ENCODE data around the gene SASS6. TPM values are rescaled to one million over a fixed set of nuclear protein-coding genes. Genes with fewer than 3 reads are reported as not detected.

Gene SASS6
- polyA plus RNA-seq, 1 of the 3 experiments (the other 2 are of a cell fraction) = 0.48 TPM

GRCh38 chr1:100101564-100101963, 31.2 kb downstream of the SASS6 start (continued):
- TF ChIP-seq GATA2 (CRISPR knock-in tag; IDR thresholded peaks at IDR 0.05) (no peak), EZH2phosphoT487 (IDR thresholded peaks at IDR 0.05; ENCODE audit: borderline replicate concordance, low read depth) (no peak), ELF1 (IDR thresholded peaks at IDR 0.05) (no peak)

- Histone ChIP-seq H3K36me3 (replicated peaks in 1 of 2; ENCODE audit: control insufficient read depth in 1 of 2, insufficient read depth in 2 of 2, low read length in 1 of 2) (peaks cover 26 to 32% of the 10 kb centered on the region in 2 experiments), H4K20me1 (ENCODE audit: insufficient read depth) (no peaks in the 10 kb centered on the region), H3F3A (replicated peaks; ENCODE audit: insufficient read depth) (peaks cover 3% of the 10 kb centered on the region), H3K27me3 (ENCODE audit: insufficient read depth) (no peaks in the 10 kb centered on the region), H3K79me2 (ENCODE audit: insufficient read depth) (no peaks in the 10 kb centered on the region), H3K4me2 (no peak overlapping the region), H3K9me2 (no peaks in the 10 kb centered on the region), H3K9ac (no peak overlapping the region), H3K27ac (ENCODE audit: low read depth in 2 of 2, low read length in 1 of 2) (no peak overlapping the region), H2AFZ (ENCODE audit: low read depth) (no peak overlapping the region), H3K4me3 (ENCODE audit: low read depth in 2 of 2, low read length in 1 of 2) (no peak overlapping the region), H3K9me3 (no peaks in the 10 kb centered on the region), H3K4me1 (ENCODE audit: control insufficient read depth in 1 of 2, insufficient read depth in 2 of 2, low read depth in 1 of 2, low read length in 1 of 2) (no peaks in the 10 kb centered on the region)
- no peak for DNase-seq
- TF ChIP-seq PBX3 (IDR thresholded peaks at IDR 0.05) = peak; percentile 55; the same call in 1 of the 2 replicates
- TF ChIP-seq ELF1 (IDR thresholded peaks at IDR 0.05) = no peak
- CTCF ChIA-PET = interaction anchor here (1.1 kb wide), 1 partner anchor 24 kb away, joined by 3 read pairs; no protein-coding TSS in a partner anchor
- WGBS (ENCODE audit: low lambda C conversion rate) = 62% methylated on average over 1 of the region's 1 CpG
- POLR2A ChIA-PET = no interaction called here
These were observed 32.5 kb downstream of the SASS6 start for GRCh38 chr1:100100202-100100601.

- Histone ChIP-seq H3K27me3 (ENCODE audit: insufficient read depth) (no peaks in the 10 kb centered on the region), H3K4me1 (ENCODE audit: control insufficient read depth in 1 of 2, insufficient read depth in 2 of 2, low read depth in 1 of 2, low read length in 1 of 2) (no peaks in the 10 kb centered on the region; a peak in 2 of 4 replicates), H3K9ac (no peak overlapping the region), H3F3A (replicated peaks; ENCODE audit: insufficient read depth) (peaks cover 21% of the 10 kb centered on the region), H3K36me3 (replicated peaks in 1 of 2; ENCODE audit: control insufficient read depth in 1 of 2, insufficient read depth in 2 of 2, low read length in 1 of 2) (peaks cover 6 to 39% of the 10 kb centered on the region in 2 experiments), H3K4me3 (ENCODE audit: low read depth in 2 of 2, low read length in 1 of 2) (no peak overlapping the region), H3K9me3 (no peaks in the 10 kb centered on the region), H3K27ac (ENCODE audit: low read depth in 2 of 2, low read length in 1 of 2) (no peak overlapping the region), H4K20me1 (ENCODE audit: insufficient read depth) (no peaks in the 10 kb centered on the region), H3K4me2 (no peak overlapping the region), H2AFZ (ENCODE audit: low read depth) (no peak overlapping the region), H3K9me2 (no peaks in the 10 kb centered on the region), H3K79me2 (ENCODE audit: insufficient read depth) (no peaks in the 10 kb centered on the region)
- no peak for DNase-seq
- ChIA-PET POLR2A (no interaction called here), CTCF (no interaction called here)
- TF ChIP-seq IRF3 (IDR thresholded peaks at IDR 0.05; ENCODE audit: low read depth, low read length) = no peak
- no peak for TF ChIP-seq EP300 (IDR thresholded peaks at IDR 0.05; ENCODE audit: borderline replicate concordance in 1 of 2, low read depth in 1 of 2, low read length in 1 of 2)
- no peak for TF ChIP-seq MXI1 (IDR thresholded peaks at IDR 0.05; ENCODE audit: low read depth, low read length)
- no peak for TF ChIP-seq PBX3 (IDR thresholded peaks at IDR 0.05)
- TF ChIP-seq NFIC (IDR thresholded peaks at IDR 0.05; ENCODE audit: borderline replicate concordance) = no peak
- TF ChIP-seq ZBTB33 (IDR thresholded peaks at IDR 0.05; ENCODE audit: borderline replicate concordance, low read depth) = no peak
- no peak for TF ChIP-seq REST (IDR thresholded peaks at IDR 0.05; ENCODE audit: low read depth, low read length)
- TF ChIP-seq TAF1 (IDR thresholded peaks at IDR 0.05; ENCODE audit: borderline replicate concordance, low read depth, low read length) = no peak
- no peak for TF ChIP-seq GATA2 (CRISPR knock-in tag; IDR thresholded peaks at IDR 0.05)
- no peak for TF ChIP-seq FOXM1 (IDR thresholded peaks at IDR 0.05; ENCODE audit: low read depth)
- TF ChIP-seq TEAD4 (IDR thresholded peaks at IDR 0.05; ENCODE audit: borderline replicate concordance, insufficient read depth) = no peak
- TF ChIP-seq MEF2A (IDR thresholded peaks at IDR 0.05; ENCODE audit: borderline replicate concordance, low read depth) = no peak
- no peak for TF ChIP-seq TCF12 (IDR thresholded peaks at IDR 0.05)
- 95% methylated on average over 3 of the region's 3 CpGs for WGBS (ENCODE audit: low lambda C conversion rate)
These were observed 42.3 kb downstream of the SASS6 start for GRCh38 chr1:100090471-100090870.
